SK-N-MC (cell line): ENCODE measurements around the gene LONRF2.

Experiments
- DNase-seq: peaks from one replicate; pipeline ENCODE4 v3.0.0-alpha.2; 2011; ENCODE audit warnings: low read depth, low spot score
- H3K27ac ChIP-seq: fragments of 200-600 bp; sonication (generic); 2 replicates; pipeline ENCODE4 v1.5.1; 2016; ENCODE audit warnings: mixed run types
- H3K36me3 ChIP-seq: fragments of 200-600 bp; sonication (generic); 2 replicates; pipeline ENCODE4 v1.6.1; 2017; ENCODE audit warnings: antibody characterized with exemption, low read length, mixed read lengths; ENCODE audit not compliant: insufficient read depth
- H3K4me3 ChIP-seq: fragments of 200-600 bp; sonication (generic); 2 replicates; pipeline ENCODE4 v1.5.1; 2016
- H3K9ac ChIP-seq: fragments of 200-600 bp; sonication (generic); 2 replicates; pipeline ENCODE4 v1.8.0; 2017; ENCODE audit warnings: mixed run types, mixed read lengths; ENCODE audit not compliant: insufficient read length
- H3K9me3 ChIP-seq: fragments of 200-600 bp; sonication (generic); 2 replicates; pipeline ENCODE4 v1.6.1; 2017; ENCODE audit warnings: low read depth, mild to moderate bottlenecking, antibody characterized with exemption, low read length, moderate library complexity, mixed read lengths
- EZH2 ChIP-seq: fragments of 200-600 bp; sonication (generic); IDR thresholded peaks from one replicate; pipeline ENCODE4 v1.6.1; 2017; ENCODE audit warnings: antibody characterized with exemption
- FOXP2 ChIP-seq: optimal IDR thresholded peaks from 2 replicates; pipeline ENCODE3; 2011; ENCODE audit warnings: mild to moderate bottlenecking, moderate library complexity; ENCODE audit not compliant: insufficient read depth; ENCODE audit errors: extremely low read length, control extremely low read depth
- POLR2AphosphoS5 ChIP-seq: IDR thresholded peaks from 2 replicates; pipeline ENCODE4 v1.6.1; 2012; ENCODE audit warnings: mild to moderate bottlenecking, low read depth, low read length, borderline replicate concordance

Gene LONRF2

DNA sequence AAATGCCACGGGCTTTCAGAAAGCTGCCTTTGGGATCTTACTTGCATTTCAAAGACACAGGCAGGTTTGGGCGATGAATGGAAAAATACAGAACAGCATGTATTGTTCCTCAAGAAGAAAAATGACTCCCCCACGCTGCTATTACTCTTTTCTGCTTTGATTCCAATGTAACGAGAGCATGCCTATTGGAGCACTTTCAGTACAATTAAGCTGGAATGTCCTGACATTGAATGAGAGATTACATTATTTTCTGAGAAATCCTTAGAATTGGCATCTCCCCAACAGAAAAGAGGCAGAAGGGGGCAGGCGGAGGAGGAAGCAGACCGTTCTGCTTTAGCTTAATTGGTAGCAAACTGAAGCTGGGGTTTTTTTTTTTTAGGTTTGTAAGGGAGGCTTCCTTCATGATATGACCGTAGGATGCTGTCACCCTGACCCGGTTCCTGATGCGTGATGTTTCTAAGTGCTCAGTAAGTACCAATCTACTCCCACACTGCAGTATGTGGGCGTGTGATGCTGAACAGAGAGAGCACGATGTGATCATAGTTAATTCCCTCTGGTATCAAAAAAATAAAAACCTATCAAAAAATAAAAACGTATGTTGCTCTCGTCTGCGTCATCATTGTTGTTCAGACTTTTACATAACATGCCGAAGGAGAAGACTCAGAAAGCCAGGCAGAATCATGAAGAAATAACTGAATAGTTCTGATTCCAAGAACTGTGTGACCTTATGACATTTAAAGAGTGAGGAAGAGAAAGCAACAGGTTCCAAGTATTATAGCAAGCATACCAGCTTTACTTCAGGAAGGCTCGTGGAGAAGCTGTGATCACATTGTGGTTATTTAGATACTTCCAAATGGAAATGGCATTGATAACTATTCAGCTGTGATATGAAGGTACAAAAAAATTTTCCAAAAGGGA is 40.5 kb downstream of the LONRF2 start:
- DNase-seq: no peak
- Histone ChIP-seq H3K9me3 (no peaks in the 10 kb centered on the region), H3K4me3 (no peak overlapping the region), H3K36me3 (no peaks in the 10 kb centered on the region), H3K9ac (no peak overlapping the region), H3K27ac (no peak overlapping the region)
- TF ChIP-seq FOXP2: no peak
- no peak for TF ChIP-seq EZH2
- no peak for TF ChIP-seq POLR2AphosphoS5

DNA sequence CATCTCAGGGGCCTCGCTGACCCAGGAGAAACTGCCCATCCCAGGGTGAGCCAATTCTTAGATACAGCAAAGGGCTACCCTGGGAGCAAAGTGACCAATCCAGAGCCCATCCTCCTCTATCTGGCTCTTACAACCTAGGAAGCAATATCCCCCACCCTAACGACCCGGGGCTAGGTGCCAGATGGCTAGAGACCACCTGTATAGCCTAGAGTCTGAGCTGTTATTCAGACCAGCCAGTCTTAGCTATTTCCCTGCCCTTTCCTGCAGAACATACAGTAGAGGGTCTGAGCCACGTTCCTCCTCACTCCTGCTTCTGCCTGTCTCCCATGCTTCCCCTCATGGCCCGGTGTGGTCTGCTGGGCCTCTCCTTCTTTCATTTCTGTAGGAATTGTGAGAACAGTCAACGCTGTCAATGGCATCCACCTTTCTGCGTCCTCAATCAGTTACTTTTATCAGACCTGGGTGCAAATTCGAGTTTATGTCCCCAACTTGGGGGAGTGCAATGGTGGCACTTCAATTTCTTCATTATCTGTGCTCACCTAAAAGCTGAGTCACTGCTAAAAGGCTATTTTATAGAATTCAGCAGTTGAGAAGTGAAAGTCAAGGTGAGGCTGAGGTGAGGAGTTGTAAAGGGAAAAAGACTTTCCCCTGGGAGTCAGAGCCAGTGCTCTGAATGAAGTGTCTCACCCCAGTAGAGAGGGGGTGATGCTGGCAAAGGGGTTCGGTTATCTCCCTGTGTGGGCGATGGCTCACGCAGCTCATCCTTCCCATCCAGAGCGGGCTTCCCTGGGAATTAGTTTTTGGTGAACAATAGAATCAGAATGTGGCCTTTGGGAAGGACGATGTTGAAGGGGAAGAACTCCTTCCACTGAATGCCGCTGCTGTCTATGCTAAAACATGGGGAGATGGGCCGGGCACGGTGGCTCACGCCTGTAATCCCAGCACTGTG is 42.4 kb downstream of the LONRF2 start:
- no peaks in the 10 kb centered on the region for H3K36me3 ChIP-seq
- H3K27ac ChIP-seq: no peak overlapping the region
- TF ChIP-seq FOXP2: no peak
- TF ChIP-seq POLR2AphosphoS5: no peak
- no peak for TF ChIP-seq EZH2
- no peak overlapping the region for H3K4me3 ChIP-seq
- no peaks in the 10 kb centered on the region for H3K9me3 ChIP-seq
- H3K9ac ChIP-seq: no peak overlapping the region
- no peak for DNase-seq

DNA sequence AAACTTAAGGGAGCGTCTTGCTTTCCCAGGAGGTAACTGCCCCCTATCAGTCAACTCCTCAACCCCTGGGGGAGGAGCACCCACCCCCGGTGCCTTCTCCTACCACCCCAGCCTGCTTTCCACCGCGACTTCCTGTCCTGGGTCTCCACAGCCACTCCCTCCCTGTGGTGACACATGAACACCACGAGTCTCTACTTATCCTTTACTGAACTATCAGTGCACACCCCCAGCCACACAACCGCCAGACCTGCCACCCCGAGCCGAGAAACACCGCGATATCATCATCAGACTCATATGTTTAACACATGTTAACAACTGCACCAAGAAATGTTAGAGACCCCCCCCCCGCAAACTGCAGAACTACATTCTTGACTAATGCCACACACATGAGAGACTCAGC is 43.3 kb downstream of the LONRF2 start:
- DNase-seq: no peak
- Histone ChIP-seq H3K9ac (no peak overlapping the region), H3K36me3 (no peaks in the 10 kb centered on the region), H3K27ac (no peak overlapping the region), H3K9me3 (no peaks in the 10 kb centered on the region), H3K4me3 (no peak overlapping the region)
- no peak for TF ChIP-seq POLR2AphosphoS5
- no peak for TF ChIP-seq EZH2
- TF ChIP-seq FOXP2: no peak

DNA sequence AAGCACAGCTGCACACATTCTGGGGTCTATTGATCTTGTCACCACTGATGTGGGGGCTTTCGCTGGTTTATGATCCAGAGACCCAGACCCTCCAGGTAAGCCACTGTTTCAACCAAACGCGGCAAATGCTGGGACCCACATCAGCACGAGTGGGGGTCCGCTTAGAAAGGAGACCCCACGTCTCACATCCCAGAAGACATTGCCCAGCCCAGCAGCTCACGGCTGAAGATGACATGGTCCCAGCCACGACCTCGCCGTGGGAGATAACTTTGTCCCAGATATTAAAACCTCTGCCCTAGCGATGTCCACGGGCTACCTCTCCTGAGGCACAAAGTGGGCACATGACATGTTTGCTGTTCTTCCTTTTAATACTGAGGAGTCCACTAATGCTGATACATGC is 43.8 kb downstream of the LONRF2 start:
- no peak for DNase-seq
- Histone ChIP-seq H3K36me3 (no peaks in the 10 kb centered on the region), H3K9me3 (no peaks in the 10 kb centered on the region), H3K27ac (no peak overlapping the region), H3K4me3 (no peak overlapping the region), H3K9ac (no peak overlapping the region)
- TF ChIP-seq FOXP2 (no peak), POLR2AphosphoS5 (no peak), EZH2 (no peak)

DNA sequence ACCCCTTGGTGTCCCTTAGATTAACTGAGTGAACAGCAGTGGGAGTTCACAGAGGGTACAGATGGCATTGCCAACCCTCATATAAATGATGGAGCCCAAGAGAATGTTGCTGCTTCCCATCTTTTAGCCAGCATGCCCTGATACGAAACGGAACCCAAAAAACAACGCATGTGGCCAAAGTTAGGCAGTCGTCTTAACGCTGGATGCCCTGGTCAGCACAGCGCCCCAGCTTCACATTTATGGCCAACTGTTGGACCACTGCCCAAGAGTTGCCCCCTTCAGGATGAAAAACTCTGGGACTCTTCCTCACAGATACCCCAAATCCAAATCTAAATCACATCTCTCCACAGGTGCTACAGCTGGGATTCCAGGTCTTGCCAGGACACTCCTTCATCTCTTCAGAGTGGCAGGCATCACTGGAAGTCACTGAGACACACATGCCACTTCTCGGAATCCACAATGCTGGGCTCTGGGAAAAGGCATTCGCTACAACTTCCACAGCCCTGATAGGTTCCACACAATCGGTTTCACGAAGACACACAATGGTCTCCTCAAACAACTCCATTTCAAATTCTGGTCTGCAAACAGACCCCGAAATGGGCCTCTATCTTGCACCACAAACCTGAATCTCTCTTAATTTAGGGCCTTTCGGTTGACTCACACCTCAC is 44.6 kb downstream of the LONRF2 start:
- TF ChIP-seq POLR2AphosphoS5 (no peak), FOXP2 (no peak), EZH2 (no peak)
- no peak overlapping the region for H3K4me3 ChIP-seq
- no peak overlapping the region for H3K9ac ChIP-seq
- H3K27ac ChIP-seq: no peak overlapping the region
- no peaks in the 10 kb centered on the region for H3K9me3 ChIP-seq
- DNase-seq: no peak
- H3K36me3 ChIP-seq: no peaks in the 10 kb centered on the region

DNA sequence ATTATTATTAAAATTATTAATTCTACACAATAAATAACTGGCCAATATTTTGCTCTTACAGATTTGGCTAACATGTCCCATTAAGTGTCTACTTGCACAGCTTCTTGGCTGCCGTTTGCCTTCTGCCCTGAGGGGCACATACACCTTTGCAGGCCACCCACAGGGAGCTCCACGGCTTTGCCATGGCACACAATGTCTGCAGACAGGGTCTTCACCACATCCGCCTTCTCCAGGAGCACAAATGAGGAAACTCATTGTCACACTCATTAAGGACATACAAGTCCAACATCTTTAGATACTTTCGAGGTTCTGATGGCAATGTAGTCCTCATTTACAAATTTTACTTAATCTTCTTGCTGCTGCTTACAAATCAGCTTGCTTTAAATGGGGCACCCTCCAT is 45.6 kb downstream of the LONRF2 start:
- no peak for TF ChIP-seq POLR2AphosphoS5
- no peak for TF ChIP-seq FOXP2
- TF ChIP-seq EZH2: no peak
- H3K36me3 ChIP-seq: no peaks in the 10 kb centered on the region
- no peak overlapping the region for H3K4me3 ChIP-seq
- H3K27ac ChIP-seq: no peak overlapping the region
- DNase-seq: no peak
- no peak overlapping the region for H3K9ac ChIP-seq
- no peaks in the 10 kb centered on the region for H3K9me3 ChIP-seq

DNA sequence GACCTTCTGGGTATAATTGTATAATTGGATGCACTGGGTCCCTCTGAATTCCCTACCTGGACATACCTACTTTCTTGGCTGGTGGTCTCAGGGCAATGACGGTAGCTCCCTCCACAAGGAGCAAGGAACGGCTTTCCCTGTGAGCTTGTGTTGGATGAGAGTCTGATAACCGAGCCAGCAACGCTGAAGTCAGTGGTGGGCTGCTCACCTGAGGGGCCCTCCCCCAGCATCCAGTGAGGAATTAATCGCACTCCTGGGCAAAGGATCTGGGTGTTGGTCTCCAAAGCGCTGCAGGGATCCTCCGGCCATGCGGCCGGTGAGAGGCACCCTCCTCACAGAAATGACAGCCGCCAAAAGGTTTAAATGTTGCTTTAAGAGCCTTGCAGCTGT is 47.1 kb downstream of the LONRF2 start:
- H3K36me3 ChIP-seq: no peaks in the 10 kb centered on the region
- H3K4me3 ChIP-seq: no peak overlapping the region
- no peak for TF ChIP-seq EZH2
- no peak for TF ChIP-seq POLR2AphosphoS5
- no peak for TF ChIP-seq FOXP2
- H3K27ac ChIP-seq: no peak overlapping the region
- H3K9ac ChIP-seq: no peak overlapping the region
- no peak for DNase-seq
- H3K9me3 ChIP-seq: no peaks in the 10 kb centered on the region

DNA sequence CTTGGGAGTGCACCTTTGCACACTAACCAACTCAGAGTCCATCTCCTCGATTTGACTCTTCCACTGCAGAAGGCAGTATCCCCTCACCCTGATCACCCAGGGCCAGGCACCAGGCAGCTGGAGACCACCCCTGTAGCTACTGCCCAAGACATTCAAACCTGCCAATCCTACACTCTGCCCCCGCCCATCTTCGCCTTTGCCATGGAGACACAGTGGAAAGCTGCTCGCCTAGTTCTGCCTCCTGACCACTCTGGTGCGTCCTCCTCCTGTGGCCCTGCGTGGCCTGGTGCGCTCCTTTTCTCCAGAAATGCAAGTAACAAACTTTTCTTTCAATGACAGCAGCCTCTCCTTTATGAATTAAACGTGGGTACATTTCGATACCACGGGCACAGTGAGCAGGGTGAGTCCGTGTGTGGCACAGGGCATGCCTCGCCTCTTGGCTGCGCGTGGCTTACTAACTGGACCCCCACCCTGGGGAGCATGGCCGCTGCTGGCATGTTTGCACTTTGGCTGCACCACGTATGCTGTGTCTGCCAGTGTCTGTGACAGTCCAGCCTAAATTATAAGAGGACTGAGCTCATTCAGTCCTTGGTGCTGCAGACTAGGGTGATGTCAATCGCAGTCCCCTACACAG is 47.6 kb downstream of the LONRF2 start:
- Histone ChIP-seq H3K4me3 (no peak overlapping the region), H3K9me3 (no peaks in the 10 kb centered on the region), H3K27ac (no peak overlapping the region), H3K9ac (no peak overlapping the region), H3K36me3 (no peaks in the 10 kb centered on the region)
- TF ChIP-seq FOXP2 (no peak), EZH2 (no peak), POLR2AphosphoS5 (no peak)
- DNase-seq: no peak
